Mucosa of gallbladder (tissue), 1 donor: ENCODE data around the gene NUP35. TPM values are rescaled to one million over a fixed set of nuclear protein-coding genes. Genes with fewer than 3 reads are reported as not detected.

ENCODE experiments used
- DNase-seq: peaks from one replicate; pipeline ENCODE4 v3.0.0-alpha.2; 2020; ENCODE audit warnings: low spot score
- total RNA-seq: library from RNA; stranded (reverse); gene quantifications from one replicate; pipeline ENCODE4 v1.2.1, GENCODE V29; 2021
- donor health status: DM: no; HTN: no; CAD: no.

Gene NUP35, protein sequence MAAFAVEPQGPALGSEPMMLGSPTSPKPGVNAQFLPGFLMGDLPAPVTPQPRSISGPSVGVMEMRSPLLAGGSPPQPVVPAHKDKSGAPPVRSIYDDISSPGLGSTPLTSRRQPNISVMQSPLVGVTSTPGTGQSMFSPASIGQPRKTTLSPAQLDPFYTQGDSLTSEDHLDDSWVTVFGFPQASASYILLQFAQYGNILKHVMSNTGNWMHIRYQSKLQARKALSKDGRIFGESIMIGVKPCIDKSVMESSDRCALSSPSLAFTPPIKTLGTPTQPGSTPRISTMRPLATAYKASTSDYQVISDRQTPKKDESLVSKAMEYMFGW
- total RNA-seq, result 12.2 TPM

- peak; percentile 91 for DNase-seq
Measured at GRCh38 chr2:183124222-183124956, at the start of gene NUP35. TSS of gene NUP35 (plus strand) at chr2:183124443. CDS start at chr2:183124458, 15 bp downstream.

- no peak for DNase-seq
Measured at GRCh38 chr2:183078163-183078463, 46.1 kb upstream of the NUP35 start.

DNA sequence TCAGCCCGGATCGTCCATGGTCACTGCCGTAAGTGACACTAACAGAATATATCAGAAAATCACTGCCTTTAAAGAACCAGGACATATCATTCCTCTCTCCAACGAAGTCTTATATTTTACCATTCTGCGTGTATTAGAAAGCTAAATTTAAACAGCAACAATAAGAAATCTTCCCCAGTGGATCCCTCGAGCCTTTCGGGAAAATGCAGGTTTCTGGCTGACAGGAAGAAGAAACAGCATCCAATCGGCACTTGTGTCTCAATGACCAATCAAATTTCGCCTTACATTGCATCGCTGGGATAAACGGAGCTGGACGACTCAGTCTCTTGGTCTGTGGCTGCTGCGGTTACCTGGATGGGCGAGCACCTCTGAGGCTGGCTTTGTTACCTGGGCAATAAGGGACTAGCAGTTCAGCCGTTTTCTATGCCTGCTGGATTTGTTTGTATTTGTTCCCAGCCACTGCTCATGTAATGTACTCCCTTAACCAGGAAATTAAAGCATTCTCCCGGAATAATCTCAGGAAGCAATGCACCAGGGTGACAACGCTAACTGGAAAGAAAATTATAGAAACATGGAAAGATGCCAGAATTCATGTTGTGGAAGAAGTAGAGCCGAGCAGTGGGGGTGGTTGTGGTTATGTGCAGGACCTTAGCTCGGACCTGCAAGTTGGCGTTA, 45.6 kb upstream of the NUP35 start, which contains the start of gene DUSP19:
DUSP19 (plus strand) TSS at position 284 of the 675 bp plus-strand sequence; CDS start at position 471, 187 bp downstream.
- peak; percentile 96 for DNase-seq

- DNase-seq, result no peak
Measured at GRCh38 chr2:183079139-183079775, 45.0 kb upstream of the NUP35 start.

GRCh38 chr2:183081911-183082310, 42.3 kb upstream of the NUP35 start:
- DNase-seq, result no peak

- no peak for DNase-seq
Measured at GRCh38 chr2:183088061-183088460, 36.2 kb upstream of the NUP35 start.

DNA sequence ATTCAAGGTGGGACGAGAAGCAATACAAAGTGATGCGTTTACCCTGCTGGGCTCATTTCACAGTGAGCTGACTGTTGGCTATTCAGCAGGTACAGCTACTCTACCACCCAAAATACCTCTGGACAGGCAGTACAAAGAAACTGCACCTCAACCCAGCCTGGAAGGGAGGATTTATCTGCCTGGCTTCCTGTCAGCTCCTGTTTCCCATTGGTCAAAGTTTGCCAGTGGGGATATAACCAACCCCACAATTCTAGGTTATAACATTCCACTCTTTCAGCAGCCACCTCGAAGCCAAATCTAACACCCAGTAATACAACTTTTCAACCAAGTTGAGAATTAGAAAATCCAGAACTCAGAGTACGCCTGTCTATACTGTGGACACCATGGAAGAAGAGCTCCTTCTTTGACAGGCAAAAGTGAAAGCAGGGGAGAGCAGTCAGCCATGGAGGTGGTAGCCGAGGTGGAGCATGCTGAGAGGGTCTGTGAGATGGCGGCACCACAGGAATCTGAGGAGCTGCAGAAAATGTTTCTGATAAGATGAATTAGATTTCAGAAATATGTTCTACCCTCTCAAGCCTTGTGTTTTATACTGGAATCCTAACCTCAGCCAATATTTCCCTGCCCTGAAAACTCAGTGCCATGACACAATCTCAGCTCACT, 34.9 kb upstream of the NUP35 start:
- no peak for DNase-seq

DNA sequence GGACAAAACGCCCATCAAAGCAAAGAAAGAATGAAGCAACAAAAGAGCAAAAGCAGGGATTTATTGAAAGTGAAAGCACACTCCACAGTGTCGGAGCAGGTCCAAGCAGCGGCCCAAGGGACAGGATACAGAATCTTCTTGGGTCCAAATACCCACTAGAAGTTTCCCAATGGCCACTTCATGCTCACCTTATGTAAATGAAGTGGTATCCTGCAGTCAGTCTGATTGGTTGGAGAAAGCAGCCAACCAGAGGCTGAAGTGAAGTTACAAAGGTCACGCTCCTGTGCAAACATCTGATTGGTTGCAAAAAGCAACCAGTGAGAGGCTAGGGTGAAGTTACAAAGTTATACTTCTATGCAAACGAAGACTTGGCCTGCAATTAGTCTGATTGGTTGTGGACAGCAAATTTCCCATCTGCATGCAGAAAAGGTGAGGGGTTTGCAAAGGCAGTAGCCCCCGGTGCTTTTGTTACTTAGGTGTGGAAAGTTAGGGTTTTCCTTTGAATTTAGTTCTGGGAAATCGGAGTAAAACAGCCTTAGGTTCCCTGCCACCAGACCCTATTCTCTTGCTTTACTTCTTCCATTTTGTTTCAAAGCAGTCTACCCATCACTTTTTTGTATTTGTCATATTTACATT, 32.8 kb upstream of the NUP35 start:
- no peak for DNase-seq

GRCh38 chr2:183091954-183092345, 32.3 kb upstream of the NUP35 start:
- DNase-seq, result no peak

DNA sequence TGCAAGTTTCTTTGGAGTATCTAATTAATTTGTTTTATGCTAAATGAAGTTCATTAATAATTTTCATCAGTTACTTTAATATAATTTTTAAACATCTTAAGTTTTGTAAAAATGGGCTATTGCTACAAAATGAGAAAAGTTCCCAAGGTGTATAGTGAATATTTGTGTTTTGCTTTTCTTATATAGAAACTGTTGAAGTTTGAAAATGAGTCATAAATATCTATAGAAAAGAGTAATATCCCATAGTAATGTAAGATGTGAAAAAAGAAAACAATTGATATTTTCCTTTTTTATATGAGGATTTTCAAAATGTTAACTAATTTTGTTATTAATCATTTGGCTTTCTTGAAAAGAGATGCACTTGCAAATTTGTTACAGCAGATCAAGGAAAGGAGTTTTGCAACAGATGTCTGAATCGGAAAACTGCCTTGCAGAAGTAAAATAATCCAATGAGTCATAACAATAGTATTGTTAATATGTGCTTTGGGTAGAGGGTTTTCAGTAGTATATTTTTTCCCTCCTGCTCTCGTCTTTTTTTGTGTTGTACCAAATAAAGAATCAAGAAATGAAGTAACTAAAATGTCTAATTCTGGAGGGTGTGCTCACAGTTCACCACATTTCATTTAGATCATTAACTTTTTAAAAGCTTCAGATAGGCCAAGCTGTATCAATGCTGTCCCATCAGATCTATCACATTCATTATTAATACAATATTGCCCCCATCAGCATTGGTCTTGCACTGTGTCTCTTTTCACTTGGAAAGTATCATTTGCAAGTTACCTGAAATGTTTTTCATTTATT, 30.2 kb upstream of the NUP35 start:
- no peak for DNase-seq

- no peak for DNase-seq
Measured at GRCh38 chr2:183105402-183106134, 18.7 kb upstream of the NUP35 start.

- DNase-seq, result no peak
Measured at GRCh38 chr2:183112577-183112976, 11.7 kb upstream of the NUP35 start.

DNA sequence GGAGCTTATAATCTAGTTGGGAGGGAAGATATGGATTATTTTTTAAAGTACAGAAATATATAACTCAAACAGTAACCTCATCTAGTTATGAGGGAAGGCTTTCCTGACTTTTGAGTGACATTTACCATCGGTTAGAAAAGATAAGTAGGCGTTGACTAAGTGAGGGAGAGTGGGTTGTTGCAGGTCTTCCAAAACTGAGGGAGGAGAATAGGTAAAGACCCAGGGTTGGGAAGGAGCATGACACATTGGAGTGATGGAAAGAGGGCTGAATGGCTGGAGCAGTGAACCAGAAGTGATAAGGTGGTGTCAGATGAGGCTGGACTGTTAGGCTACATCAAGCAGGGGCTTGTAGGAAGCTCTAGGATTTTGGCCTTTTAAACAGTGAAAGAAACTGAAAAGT, 10.6 kb upstream of the NUP35 start:
- DNase-seq, result no peak

GRCh38 chr2:183117226-183117625, 7.0 kb upstream of the NUP35 start:
- no peak for DNase-seq

- no peak for DNase-seq
Measured at GRCh38 chr2:183123117-183123958, 905 bp upstream of the NUP35 start.

DNA sequence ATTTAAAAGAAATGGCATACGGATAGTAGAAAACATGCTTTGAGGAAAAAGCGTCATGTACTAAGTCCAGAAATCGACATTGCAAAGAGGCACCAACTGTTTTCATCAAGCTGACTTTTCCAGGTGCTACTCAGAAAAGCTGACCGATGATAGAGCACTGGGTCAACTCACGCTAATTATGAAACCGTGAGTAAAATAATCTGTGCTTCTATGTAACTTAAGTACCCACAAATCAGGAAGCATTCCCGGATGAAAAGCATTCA, 353 bp upstream of the NUP35 start:
- no peak for DNase-seq

DNA sequence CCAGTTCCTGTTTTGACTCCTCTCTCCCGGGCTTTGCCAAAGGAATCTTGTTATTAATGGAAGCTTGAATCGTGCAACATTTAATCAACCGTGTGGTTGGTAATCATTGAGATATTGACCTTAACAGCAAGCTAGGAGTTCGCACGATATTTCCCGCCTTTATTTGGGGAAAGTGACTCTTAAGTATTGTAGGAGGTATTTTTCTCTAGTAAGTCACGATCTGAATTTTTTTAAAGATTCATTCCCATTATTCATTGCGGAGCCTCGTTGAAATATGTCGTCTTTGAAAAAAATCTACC, 663 bp downstream of the NUP35 start:
- no peak for DNase-seq

- DNase-seq, result no peak
Measured at GRCh38 chr2:183125659-183126341, 1.6 kb downstream of the NUP35 start.

- no peak for DNase-seq
Measured at GRCh38 chr2:183126635-183127034, 2.4 kb downstream of the NUP35 start.
